ENCODE measurements around the gene CAMK2N2.
A peak's percentile ranks its signal among the peaks of the same experiment; 100 is the strongest.

The CAMK2N2 gene

GRCh38 chr3:184240384-184241140 lies 20.8 kb downstream of the CAMK2N2 start:
- DNase-seq (ENCODE audit: low read depth in 2 of 2) = no peak

- DNase-seq (ENCODE audit: low read depth in 2 of 2) = no peak
Observed at GRCh38 chr3:184239708-184240107, 21.6 kb downstream of the CAMK2N2 start.

DNA sequence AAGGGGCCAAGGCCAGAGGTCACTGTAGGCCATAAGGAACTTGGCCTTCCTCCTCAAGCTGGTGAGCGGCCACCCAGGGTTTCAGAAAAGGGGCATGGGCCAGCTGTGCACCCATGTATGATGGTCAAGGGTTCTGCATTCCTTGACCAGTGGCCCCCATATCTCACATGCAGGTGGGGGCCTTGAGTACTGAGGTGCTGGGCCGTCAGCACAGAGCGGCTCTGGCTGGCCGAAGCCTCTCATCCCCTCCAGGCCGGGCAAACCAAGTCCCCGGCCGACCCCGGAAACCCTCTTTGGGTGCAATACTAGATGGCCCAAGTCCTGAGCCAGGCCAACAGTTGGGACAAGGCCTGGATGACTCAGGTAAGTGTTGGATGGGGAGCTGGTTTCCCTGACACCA lies 22.1 kb downstream of the CAMK2N2 start:
- no peak for DNase-seq (ENCODE audit: low read depth in 2 of 2)

- DNase-seq (ENCODE audit: low read depth in 2 of 2) = no peak
Observed at GRCh38 chr3:184238246-184238818, 23.0 kb downstream of the CAMK2N2 start.

- no peak for DNase-seq (ENCODE audit: low read depth in 2 of 2)
Observed at GRCh38 chr3:184237807-184238206, 23.5 kb downstream of the CAMK2N2 start.

DNA sequence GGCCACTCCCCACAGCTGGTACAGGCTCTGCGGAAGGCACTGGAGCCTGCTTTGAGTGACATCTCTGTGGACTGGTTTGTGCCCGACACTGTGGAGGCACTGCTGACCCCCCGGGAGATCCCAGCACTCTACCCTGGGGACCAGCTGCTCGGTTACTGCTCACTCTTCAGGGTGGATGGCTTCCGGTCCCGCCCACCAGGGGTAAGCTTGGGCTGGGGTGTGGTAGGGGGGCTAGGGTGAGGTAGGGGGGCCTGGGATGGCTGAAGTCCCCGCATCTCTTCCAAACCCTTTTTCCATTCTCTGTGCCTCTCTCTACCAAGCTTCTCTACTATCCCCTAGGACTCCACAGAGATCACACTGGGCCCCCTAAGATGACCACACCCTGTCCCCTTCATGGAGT lies 24.1 kb downstream of the CAMK2N2 start:
- DNase-seq (ENCODE audit: low read depth in 2 of 2) = no peak

DNA sequence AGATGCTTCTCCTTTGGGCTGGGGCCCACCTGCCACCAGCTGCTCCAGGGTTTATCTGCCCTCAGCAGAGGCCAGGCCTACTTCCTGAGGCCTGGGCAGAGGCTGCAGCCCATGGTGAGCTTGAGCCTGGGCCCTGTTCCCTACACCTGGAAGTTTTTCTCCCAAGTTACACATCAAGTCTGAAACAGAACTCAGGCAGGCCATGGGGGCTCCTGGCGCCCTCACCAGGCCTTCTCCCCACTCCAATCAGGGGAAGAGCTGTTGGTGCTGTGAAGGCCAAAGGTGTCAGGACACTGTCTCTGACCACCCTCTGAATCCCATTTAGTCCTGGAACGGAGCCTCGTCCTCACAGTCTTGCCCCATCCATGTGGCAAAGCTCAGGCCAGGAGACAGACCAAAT lies 24.7 kb downstream of the CAMK2N2 start:
- DNase-seq (ENCODE audit: low read depth in 2 of 2) = no peak

DNA sequence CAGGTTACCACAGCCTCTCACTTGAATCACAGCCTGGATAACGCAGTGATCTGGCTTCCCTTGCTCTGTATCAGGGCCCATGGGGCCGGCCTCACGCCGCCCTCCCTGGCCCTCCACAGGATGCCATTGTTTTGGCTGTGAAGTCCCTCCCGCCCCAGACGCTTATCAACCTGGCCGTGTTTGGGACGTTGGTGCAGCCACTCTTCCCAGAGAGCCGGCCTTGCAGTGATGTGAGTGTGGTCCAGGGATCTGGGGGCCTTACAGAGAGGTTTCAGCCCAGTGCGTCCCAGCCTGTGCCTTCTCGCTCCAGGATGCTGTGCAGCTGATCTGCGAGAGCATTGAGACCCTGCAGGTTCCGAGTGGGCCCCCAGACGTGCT lies 25.3 kb downstream of the CAMK2N2 start:
- no peak for DNase-seq (ENCODE audit: low read depth in 2 of 2)

GRCh38 chr3:184235381-184236032 lies 25.8 kb downstream of the CAMK2N2 start:
- no peak for DNase-seq (ENCODE audit: low read depth in 2 of 2)

- no peak for DNase-seq (ENCODE audit: low read depth in 2 of 2)
Observed at GRCh38 chr3:184234671-184235380, 26.5 kb downstream of the CAMK2N2 start.

GRCh38 chr3:184234224-184234623 lies 27.1 kb downstream of the CAMK2N2 start:
- DNase-seq (ENCODE audit: low read depth in 2 of 2) = no peak

DNA sequence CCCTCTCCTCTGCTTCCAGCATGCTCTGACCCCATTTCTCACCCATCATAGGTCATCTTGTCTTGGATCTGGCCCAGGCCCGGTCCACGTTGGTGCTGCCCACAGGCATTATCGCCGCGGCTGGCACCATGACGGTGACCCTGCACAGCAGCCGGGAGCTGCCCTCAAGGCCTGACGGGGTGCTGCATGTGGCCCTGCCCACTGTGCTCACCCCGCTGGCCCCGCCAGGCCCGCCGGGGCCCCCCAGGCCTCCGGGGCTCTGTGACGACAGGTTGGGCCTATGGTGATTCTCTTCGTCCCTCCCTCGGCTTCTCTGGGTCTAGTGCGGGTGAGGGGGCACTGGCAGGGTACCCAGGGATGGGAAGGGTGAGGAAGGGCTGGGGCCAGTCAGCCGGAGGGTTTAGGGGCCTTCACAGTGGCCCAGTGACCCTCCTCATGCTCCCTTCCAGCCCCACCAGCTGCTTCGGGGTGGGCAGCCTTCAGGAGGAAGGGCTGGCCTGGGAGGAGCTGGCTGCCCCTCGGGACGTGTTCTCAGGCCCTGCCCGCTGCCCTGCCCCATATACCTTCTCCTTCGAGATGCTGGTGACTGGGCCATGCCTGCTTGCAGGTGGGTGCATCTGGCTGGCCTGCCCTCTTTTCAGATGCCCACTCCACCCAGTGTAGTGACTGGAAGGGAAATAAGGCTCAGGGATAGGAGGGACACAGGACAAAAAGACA lies 28.1 kb downstream of the CAMK2N2 start:
- no peak for DNase-seq (ENCODE audit: low read depth in 2 of 2)

- DNase-seq (ENCODE audit: low read depth in 2 of 2) = no peak
Observed at GRCh38 chr3:184231671-184232070, 29.7 kb downstream of the CAMK2N2 start.

- no peak for DNase-seq (ENCODE audit: low read depth in 2 of 2)
Observed at GRCh38 chr3:184230603-184231528, 30.5 kb downstream of the CAMK2N2 start.

DNA sequence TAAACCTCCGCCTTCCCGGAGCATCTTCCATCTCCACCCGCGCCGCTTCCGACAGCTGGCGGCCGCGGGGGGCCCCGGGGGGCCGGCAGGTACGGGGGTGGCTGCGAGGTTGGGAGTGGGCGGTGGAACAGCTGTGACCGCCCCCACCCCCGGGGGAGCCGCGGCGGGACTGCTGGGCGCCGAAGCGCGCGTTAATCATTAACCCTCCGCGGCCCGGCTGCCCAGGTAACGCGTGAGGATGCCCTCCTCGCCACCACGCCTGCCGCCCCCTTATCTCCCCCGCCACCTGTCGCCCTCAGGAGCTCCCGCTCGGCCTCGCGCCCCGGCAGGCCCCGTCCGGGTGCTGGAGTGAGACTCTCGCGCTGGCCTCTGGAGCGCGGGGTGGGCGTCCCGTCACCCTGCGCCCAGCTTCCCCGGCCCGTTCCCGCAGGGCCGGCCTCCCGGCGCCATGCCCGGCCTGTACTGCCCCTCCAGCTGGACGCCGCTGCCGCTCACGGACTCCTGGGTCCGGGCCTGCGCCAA lies 31.2 kb downstream of the CAMK2N2 start:
- no peak for DNase-seq (ENCODE audit: low read depth in 2 of 2)

DNA sequence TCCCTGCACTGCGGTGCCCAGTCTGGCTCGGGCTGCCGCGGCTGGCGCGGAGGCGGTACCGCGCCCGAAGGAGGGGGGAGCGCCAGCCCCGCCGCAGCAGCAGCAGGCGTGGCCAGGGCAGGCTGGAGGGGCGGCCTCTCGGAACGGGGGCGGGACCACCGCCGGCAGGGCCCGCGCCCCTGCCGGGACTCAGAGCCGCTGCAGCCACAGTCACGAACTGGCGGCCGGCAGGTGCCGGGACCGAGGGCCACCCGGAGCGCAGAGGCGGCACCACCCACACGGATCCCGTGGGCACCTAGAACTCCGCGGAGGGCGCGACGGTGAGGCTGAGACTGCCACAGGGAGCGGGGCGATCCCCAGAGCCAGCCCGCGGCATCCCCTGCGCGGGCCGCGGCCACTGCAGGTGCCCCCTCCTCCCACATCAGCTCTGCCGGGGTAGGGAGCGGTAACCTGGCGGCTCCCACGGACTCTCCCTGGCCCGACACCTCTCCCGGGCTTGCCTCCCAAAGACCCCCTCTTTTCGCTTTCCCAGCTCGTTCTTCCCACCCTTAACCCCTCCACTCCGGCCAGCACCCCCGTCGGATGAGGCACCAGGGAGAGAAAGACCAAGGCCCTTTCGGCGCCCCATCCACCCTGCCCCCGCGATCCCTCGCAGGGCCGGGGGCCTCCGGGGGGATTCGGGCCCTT lies 31.8 kb downstream of the CAMK2N2 start, which contains the start of gene VWA5B2:
Gene VWA5B2 (plus strand): TSS at position 192 of the 687 bp plus-strand sequence. CDS start 944 bp downstream, outside the sequence.
- peak; percentile 32 to 52 for DNase-seq (ENCODE audit: low read depth in 2 of 2)

DNA sequence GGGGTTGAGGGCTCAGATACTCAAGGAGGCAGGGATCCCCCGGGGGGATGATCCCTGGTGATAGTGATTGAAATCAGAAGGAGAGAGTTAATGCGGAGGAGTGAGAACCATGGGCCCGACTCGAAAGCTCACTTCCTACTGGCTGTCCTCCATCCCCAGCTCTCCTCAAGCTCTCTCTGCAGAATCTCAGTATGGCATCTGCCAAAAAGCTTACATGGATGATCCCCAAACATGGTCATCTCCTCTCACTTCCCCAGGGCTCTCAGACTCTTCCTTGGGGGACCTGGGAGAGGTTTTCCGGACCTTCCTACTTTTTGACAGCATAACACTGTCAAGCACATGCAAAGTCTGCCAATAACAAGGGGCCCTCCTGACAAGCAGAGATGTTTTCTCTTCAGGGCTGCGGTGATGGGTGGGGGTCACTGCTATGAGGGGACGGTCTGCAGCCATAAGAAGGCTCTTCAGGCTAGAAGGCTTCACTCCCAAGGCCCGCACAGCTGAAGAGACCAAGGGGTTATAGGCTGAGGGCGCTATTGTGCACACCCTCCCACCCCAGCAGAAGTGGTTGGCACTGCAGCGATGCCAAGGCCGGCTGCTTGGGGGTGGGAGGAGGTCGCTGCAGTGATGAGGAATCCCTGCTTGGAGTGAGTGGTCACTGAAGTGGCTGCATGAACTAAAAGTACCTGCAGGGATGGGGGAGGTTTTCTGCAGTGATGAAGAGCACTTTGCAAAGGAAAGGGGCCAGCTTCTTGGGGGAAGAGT lies 32.8 kb downstream of the CAMK2N2 start:
- no peak for DNase-seq (ENCODE audit: low read depth in 2 of 2)

- DNase-seq (ENCODE audit: low read depth in 2 of 2) = no peak
Observed at GRCh38 chr3:184227481-184227935, 33.8 kb downstream of the CAMK2N2 start.

- no peak for DNase-seq (ENCODE audit: low read depth in 2 of 2)
Observed at GRCh38 chr3:184223946-184224345, 37.4 kb downstream of the CAMK2N2 start.

Data from activated CD4-positive, alpha-beta T cell treated with anti-CD3 and anti-CD28 coated beads for 24 hours (primary cell).